Testis (tissue), 2 donors: Measurements from ENCODE around the gene FDXR.

ENCODE experiments used
- POLR2A ChIP-seq: fragments of 450-650 bp; IDR thresholded peaks from one replicate; pipeline ENCODE4 v1.6.1; 2017; ENCODE audit warnings: antibody characterized with exemption, mild to moderate bottlenecking, moderate library complexity
- TF ChIP-seq, protein P1 (sequence below), 3 experiments: fragments of 450-650 bp in 2 of 3; fragments of 200-600 bp in 1 of 3; sonication (generic) in 1 of 3; IDR thresholded peaks; one replicate each; pipeline ENCODE4 v1.5.1; 2016 to 2019; ENCODE audit warnings: antibody characterized with exemption in 3 of 3, mild to moderate bottlenecking in 2 of 3, moderate library complexity in 1 of 3

DNA sequence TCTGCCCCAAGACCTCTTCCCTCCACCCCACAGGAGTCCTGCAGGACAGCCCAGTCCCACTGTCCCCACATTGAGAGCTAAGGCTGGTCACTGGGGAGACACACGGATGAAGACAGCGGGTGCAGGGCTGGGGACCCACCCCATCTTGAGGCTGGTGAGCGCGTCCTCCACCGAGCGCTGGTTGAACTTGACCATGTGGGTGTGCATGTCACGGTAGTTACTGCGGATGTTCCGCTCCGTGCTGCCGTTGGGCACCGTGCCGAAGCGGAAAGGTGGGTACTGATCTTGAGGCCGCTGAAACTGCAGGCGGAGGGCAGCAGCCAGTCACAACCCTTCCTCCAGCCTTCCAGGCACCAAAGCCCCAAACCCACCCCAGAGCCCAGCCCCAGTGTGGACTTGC, 26.2 kb downstream of the FDXR start:
- TF ChIP-seq, protein P1, sequence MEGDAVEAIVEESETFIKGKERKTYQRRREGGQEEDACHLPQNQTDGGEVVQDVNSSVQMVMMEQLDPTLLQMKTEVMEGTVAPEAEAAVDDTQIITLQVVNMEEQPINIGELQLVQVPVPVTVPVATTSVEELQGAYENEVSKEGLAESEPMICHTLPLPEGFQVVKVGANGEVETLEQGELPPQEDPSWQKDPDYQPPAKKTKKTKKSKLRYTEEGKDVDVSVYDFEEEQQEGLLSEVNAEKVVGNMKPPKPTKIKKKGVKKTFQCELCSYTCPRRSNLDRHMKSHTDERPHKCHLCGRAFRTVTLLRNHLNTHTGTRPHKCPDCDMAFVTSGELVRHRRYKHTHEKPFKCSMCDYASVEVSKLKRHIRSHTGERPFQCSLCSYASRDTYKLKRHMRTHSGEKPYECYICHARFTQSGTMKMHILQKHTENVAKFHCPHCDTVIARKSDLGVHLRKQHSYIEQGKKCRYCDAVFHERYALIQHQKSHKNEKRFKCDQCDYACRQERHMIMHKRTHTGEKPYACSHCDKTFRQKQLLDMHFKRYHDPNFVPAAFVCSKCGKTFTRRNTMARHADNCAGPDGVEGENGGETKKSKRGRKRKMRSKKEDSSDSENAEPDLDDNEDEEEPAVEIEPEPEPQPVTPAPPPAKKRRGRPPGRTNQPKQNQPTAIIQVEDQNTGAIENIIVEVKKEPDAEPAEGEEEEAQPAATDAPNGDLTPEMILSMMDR (IDR thresholded peaks at IDR 0.05), result no peak
- no peak for TF ChIP-seq POLR2A
